Measurements from ENCODE around the gene JSRP1. TPM values are rescaled to one million over a fixed set of nuclear protein-coding genes. Genes with fewer than 3 reads are reported as not detected.

The JSRP1 gene
- total RNA-seq, 4 donors from 2014 or later = not detected

GRCh38 chr19:2243274-2244124, 12.7 kb downstream of the JSRP1 start:
- ATAC-seq (ENCODE audit: low FRiP score) (no peak), DNase-seq (ENCODE audit: low spot score) (no peak)
- no peak for TF ChIP-seq CTCF (IDR thresholded peaks at IDR 0.05)

GRCh38 chr19:2242816-2243215, 13.4 kb downstream of the JSRP1 start:
- ATAC-seq (ENCODE audit: low FRiP score) = no peak
- no peak for TF ChIP-seq CTCF (IDR thresholded peaks at IDR 0.05)
- no peak for DNase-seq (ENCODE audit: low spot score)

GRCh38 chr19:2242092-2242537, 14.1 kb downstream of the JSRP1 start:
- ATAC-seq (ENCODE audit: low FRiP score) (no peak), DNase-seq (ENCODE audit: low spot score) (no peak)
- no peak for TF ChIP-seq CTCF (IDR thresholded peaks at IDR 0.05)

- no peak for TF ChIP-seq CTCF (IDR thresholded peaks at IDR 0.05)
- DNase-seq (ENCODE audit: low spot score) (no peak), ATAC-seq (ENCODE audit: low FRiP score) (no peak)
Measured at GRCh38 chr19:2240881-2241760, 15.1 kb downstream of the JSRP1 start.

- TF ChIP-seq CTCF (IDR thresholded peaks at IDR 0.05) = no peak
- DNase-seq (ENCODE audit: low spot score) (no peak), ATAC-seq (ENCODE audit: low FRiP score) (no peak)
Measured at GRCh38 chr19:2239771-2240770, 16.1 kb downstream of the JSRP1 start.

GRCh38 chr19:2239173-2239572, 17.0 kb downstream of the JSRP1 start:
- ATAC-seq (ENCODE audit: low FRiP score) (no peak), DNase-seq (ENCODE audit: low spot score) (no peak)
- no peak for TF ChIP-seq CTCF (IDR thresholded peaks at IDR 0.05)
